Lower leg skin (tissue), 3 donors: ENCODE measurements around the gene TANK.
"Not testable (repeated sequence)": the region's sequence is repeated elsewhere in the genome, so short reads cannot be mapped to it uniquely, and the experiment has no call there.

Experiments used
- CTCF ChIP-seq, 3 donors: fragments of 450-650 bp; IDR thresholded peaks; one replicate each; pipeline ENCODE4 v1.5.1; 2016; ENCODE audit warnings: antibody characterized with exemption in 3 of 3, mild to moderate bottlenecking in 3 of 3, moderate library complexity in 2 of 3
- POLR2A ChIP-seq, 2 donors: fragments of 450-650 bp; IDR thresholded peaks; one replicate each; pipeline ENCODE4 v1.6.1; 2016 to 2017; ENCODE audit warnings: antibody characterized with exemption in 2 of 2, mild to moderate bottlenecking in 1 of 2, moderate library complexity in 1 of 2

DNA sequence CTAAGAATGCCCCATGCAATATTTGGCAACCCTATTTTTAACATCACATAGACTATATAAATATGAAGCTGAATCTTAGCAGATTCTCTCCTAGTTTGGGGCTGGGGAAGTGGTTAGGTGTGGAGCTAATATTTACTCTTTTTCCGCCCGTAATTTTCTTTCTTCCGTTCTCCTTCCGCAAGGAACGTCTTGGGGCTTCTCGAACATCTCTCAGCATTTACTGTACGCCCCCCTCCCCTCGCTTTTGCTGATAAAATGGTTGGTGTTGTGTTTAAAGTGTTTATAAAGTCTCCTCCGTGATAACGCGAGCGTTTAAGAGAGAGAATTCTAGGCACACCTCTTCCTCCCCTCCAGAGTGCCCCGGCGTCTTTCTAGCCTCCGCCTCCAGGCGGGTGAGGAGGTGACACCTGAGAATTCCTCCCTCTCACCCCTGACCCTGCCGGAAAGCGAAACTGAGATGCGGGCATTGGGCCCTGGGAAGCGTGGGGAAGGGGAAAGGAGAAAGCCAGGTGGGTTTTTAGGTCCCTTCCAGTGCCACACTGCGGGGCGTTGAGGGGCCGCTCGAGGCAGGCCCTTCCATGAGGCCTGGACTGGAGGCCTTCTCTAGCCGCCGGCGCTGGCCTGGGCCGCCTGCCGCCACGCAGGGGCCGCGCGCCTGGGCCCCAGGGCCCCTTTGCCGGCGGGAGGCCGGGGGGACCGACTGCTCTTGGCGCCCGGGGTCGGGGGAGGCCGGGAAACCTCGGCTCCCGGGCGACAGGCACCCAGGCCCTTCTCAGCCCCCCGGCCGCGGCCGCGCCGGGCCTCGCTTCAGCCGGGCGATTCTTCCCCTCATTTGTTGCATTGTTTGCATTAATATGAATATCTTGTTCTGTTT lies 84.4 kb downstream of the TANK start:
- not testable (repeated sequence) for TF ChIP-seq CTCF, POLR2A (IDR thresholded peaks at IDR 0.05)
